Heart left ventricle (tissue), 16 donors: ENCODE measurements around the gene FFAR3. TPM values are rescaled to one million over a fixed set of nuclear protein-coding genes. Genes with fewer than 3 reads are reported as not detected.
"Not testable (repeated sequence)": the region's sequence is repeated elsewhere in the genome, so short reads cannot be mapped to it uniquely, and the experiment has no call there.

Experiments
- ATAC-seq, 4 donors: fragments of 200-7000 bp; cut with Tn5 transposase; one replicate each; pipeline ENCODE4 v1.9.1; 2020 to 2022; ENCODE audit warnings: moderate library complexity in 4 of 4, mild to moderate bottlenecking in 3 of 4, moderate number of reproducible peaks in 1 of 4
- DNase-seq, 5 donors: peaks; one replicate each; pipeline ENCODE4 v3.0.0-alpha.2; 2020
- H3K27ac ChIP-seq, 12 donors: fragments of 200-600 bp; sonication (generic) in 4 of 12; one replicate each; pipeline versions ENCODE4 v1.5.0 to v1.8.0; 2016 to 2022; ENCODE audit warnings: mild to moderate bottlenecking in 2 of 12
- H3K27me3 ChIP-seq, 9 donors: fragments of 200-600 bp; sonication (generic) in 2 of 9; one replicate each; pipeline versions ENCODE4 v1.5.1 to v1.8.0; 2016 to 2022; ENCODE audit warnings: mild to moderate bottlenecking in 3 of 9
- H3K36me3 ChIP-seq, 9 donors: fragments of 200-600 bp; sonication (generic) in 2 of 9; one replicate each; pipeline versions ENCODE4 v1.5.0 to v1.8.0; 2018 to 2022; ENCODE audit warnings: mild to moderate bottlenecking in 2 of 9
- H3K4me1 ChIP-seq, 12 donors: fragments of 200-600 bp; sonication (generic) in 4 of 12; one replicate each; pipeline versions ENCODE4 v1.5.0 to v1.8.0; 2016 to 2022; ENCODE audit warnings: mild to moderate bottlenecking in 3 of 12
- H3K4me3 ChIP-seq, 12 donors: fragments of 200-600 bp; sonication (generic) in 4 of 12; one replicate each; pipeline versions ENCODE4 v1.5.0 to v1.8.0; 2017 to 2022; ENCODE audit warnings: mild to moderate bottlenecking in 9 of 12, moderate library complexity in 4 of 12
- H3K9me3 ChIP-seq, 12 donors: fragments of 200-600 bp; sonication (generic) in 4 of 12; one replicate each; pipeline versions ENCODE4 v1.5.0 to v1.8.0; 2016 to 2022; ENCODE audit warnings: mild to moderate bottlenecking in 1 of 12
- CTCF ChIP-seq, 12 donors: fragments of 200-600 bp; sonication (generic) in 4 of 12; IDR thresholded peaks; one replicate each; pipeline versions ENCODE4 v1.5.0 to v1.8.0; 2018 to 2022; ENCODE audit warnings: antibody characterized with exemption in 12 of 12, mild to moderate bottlenecking in 5 of 12
- POLR2A ChIP-seq, 2 donors: fragments of 450-650 bp; IDR thresholded peaks; one replicate each; pipeline ENCODE4 v1.6.1; 2017; ENCODE audit warnings: antibody characterized with exemption in 2 of 2, mild to moderate bottlenecking in 2 of 2, moderate library complexity in 2 of 2
- WGBS, 4 donors: extraction: QIAGEN DNeasy Blood & Tissue Kit in 2 of 4; methylation state at CpG; one replicate each; pipeline versions ENCODE4 v1.1.5 to v1.1.7; 2013 to 2018; 5-methylcytosine and 5-hydroxymethylcytosine counted together
- intact Hi-C, 10 donors: fragments of 100-400 bp; cut with DNase I; formaldehyde crosslinking; loops; one replicate each; pipeline versions ENCODE4 v1.11.1 to v1.14.2; 2022
- polyA plus RNA-seq, 2 donors: library from polyadenylated mRNA; stranded (reverse); fragments of 200-250 nt; gene quantifications; one replicate each; pipeline ENCODE4 v1.2.3, GENCODE V29; 2013
- total RNA-seq, 9 donors: library from RNA; depleted of rRNA in 2 of 9; stranded (reverse); fragments of >200 nt in 2 of 9; fragmentation: NEBNext Ultra II Directional in 3 of 9; extraction: Animal tissue kit (Norgen Biotek cat#: 25700) in 3 of 9; gene quantifications; one replicate each; pipeline versions ENCODE4 v1.1.0 to v1.2.4, GENCODE V29; 2016 to 2023
- donor health status: ischemic (EF 13 %, LVEDD 7.1; RV severe dilation, severe dysfunction).
- donor health status: healthy with polysubstance abuse.
- donor health status: DM: no; HTN: yes; CAD: no.
- donor health status: DM: no; HTN: no; CAD: no.
- donor health status: ischemic (EF 25% LVEDD 6.9; RV normal size, moderate dysfunction).
- donor health status: ischemic (EF 25% LVEDD 5.7; RV mildly dilated, moderate dysfunction).
- donor health status: healthy.
- donor health status: DM: yes; HTN: yes; CAD: no.
- donor health status: ischemic (EF 35%, LVEDD 5.7; RV mildly dilated, moderate dysfunction).
- donor health status: nonischemic (EF 11% LVEDD 7.7; RV severe dilation, severe dysfunction).
- donor health status: DM: yes; HTN: yes; CAD: no.
- donor health status: PGD.
- donor health status: ischemic (EF 29% LVEDD 5.4; RV normal size, mild dysfunction).
- donor health status: nonischemic (EF 23%, LVEDD 6.1; RV moderate dilation, normal function).

FFAR3 gene
- total and polyA plus RNA-seq, 11 donors, result 0.11 to 0.96 (median 0.15) TPM; not detected in 8

DNA sequence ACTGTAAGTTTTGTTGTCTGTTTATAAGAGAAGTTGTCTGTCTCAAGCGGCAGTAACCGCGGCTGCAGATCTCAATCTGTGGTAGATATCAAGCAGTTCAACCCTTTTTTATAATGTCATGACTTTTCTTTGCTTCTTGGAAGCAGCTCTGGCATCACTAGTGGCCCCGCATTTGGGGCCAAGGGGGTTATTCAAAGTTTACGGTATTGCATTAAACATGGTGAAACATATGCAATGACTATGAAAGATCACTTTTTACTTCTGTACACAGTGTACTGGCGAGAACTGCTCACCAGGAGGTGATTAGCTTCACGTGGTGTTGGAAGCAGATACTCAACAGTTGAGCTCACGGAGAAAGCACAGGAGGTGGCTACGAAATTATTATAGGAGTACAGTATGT lies 4.6 kb upstream of the FFAR3 start:
- DNase-seq (peak in 1 of 5 donors; percentile 9), ATAC-seq (no peak)
- no peak for TF ChIP-seq CTCF (IDR thresholded peaks at IDR 0.05)
- TF ChIP-seq POLR2A (IDR thresholded peaks at IDR 0.05), result no peak
- 82 to 86% (median 83%) methylated on average over 9 of the region's 9 CpGs for WGBS, 4 donors
- H3K27me3 ChIP-seq, result peaks cover 0 to 7% (median 0%) of the 10 kb centered on the region in 9 donors
- no peak overlapping the region for H3K4me3 ChIP-seq
- peaks cover 0 to 17% (median 3%) of the 10 kb centered on the region in 12 donors for H3K4me1 ChIP-seq
- H3K27ac ChIP-seq, result no peak overlapping the region
- H3K9me3 ChIP-seq, result no peaks in the 10 kb centered on the region
- intact Hi-C loops, result loop anchor here in 9 of 10 donors (1.0 to 10.0 kb wide), 10 partner anchors 114 to 361 kb away; partner anchors contain the start of genes KRTDAP (in 2 of the 9) and KMT2B (in 1 of the 9)
- no peaks in the 10 kb centered on the region for H3K36me3 ChIP-seq

DNA sequence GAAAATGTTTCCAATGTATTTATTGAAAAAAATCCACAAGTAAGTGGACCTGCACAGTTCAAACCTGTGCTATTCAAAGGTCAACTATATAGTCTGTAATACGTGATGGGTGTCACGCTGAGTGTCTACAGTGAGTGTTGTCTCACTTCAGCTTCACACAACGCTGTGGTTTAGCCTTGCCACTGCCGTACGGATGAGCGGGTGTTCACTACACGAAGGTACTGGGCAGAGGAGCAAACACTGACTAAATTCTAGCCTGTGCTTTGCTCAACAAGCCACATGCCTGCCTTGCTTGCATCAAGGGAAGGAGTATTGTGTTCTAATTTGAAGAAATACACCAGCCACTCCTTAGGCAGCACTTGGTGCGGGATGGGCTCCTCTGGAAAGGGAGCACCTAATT lies 3.4 kb upstream of the FFAR3 start:
- H3K9me3 ChIP-seq, result no peaks in the 10 kb centered on the region
- H3K4me1 ChIP-seq, result peaks cover 0 to 17% (median 3%) of the 10 kb centered on the region in 12 donors
- H3K36me3 ChIP-seq, result no peaks in the 10 kb centered on the region
- ATAC-seq (no peak), DNase-seq (peak in 1 of 5 donors; percentile 13)
- intact Hi-C loops, result loop anchor here in 6 of 10 donors (5.0 to 10.0 kb wide), 6 partner anchors 112 to 360 kb away; partner anchors contain the start of genes KRTDAP (in 2 of the 6) and KMT2B (in 1 of the 6)
- 89 to 92% (median 91%) methylated on average over 8 of the region's 8 CpGs for WGBS, 4 donors
- no peak overlapping the region for H3K27ac ChIP-seq
- no peak for TF ChIP-seq CTCF (IDR thresholded peaks at IDR 0.05)
- TF ChIP-seq POLR2A (IDR thresholded peaks at IDR 0.05), result no peak
- peaks cover 0 to 5% (median 0%) of the 10 kb centered on the region in 9 donors for H3K27me3 ChIP-seq
- H3K4me3 ChIP-seq, result no peak overlapping the region

DNA sequence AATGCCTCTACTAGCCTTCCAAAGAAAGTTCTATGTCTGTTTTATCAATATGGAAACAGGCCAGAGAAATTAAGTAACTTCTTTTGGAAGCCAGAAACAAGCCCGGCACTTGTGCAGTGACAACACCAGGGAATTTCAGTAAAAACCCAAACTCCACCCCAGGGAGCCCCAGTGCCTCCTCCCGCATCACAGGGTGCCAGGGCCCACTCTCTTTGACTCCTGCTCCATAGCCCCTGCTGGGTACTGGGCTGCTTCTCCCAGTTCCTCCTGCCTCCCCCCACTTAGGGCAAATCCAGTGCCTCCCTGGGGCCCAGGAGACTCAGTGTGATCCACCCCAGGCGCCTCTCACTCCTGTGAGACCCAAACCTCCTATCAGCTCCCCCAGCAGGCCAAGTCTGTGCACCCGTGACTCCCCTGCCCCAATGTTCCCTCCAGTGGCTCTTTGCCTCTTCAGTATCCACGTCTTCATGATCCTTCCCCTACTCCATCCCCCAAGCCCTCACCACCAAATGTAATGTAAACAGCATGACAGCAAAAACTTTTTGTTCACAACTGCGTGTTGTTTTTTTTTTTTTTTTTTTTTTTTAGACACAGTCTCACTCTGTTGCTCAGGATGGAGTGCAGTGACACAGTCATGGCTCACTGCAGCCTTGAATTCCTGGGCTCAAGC lies 2.3 kb upstream of the FFAR3 start:
- Histone ChIP-seq H3K9me3 (no peaks in the 10 kb centered on the region), H3K4me1 (peaks cover 0 to 17% (median 3%) of the 10 kb centered on the region in 12 donors), H3K27me3 (peaks cover 0 to 5% (median 0%) of the 10 kb centered on the region in 9 donors), H3K36me3 (no peaks in the 10 kb centered on the region), H3K27ac (no peak overlapping the region), H3K4me3 (no peak overlapping the region)
- TF ChIP-seq POLR2A (IDR thresholded peaks at IDR 0.05), result no peak
- TF ChIP-seq CTCF (IDR thresholded peaks at IDR 0.05), result no peak
- ATAC-seq (no peak), DNase-seq (peak in 1 of 5 donors; percentile 33)
- intact Hi-C loops, result loop anchor here in 2 of 10 donors (10.0 kb wide), 2 partner anchors 239 to 359 kb away; partner anchors contain the start of gene KMT2B (in 1 of the 2)
- 55 to 65% (median 60%) methylated on average over 5 to 6 of the region's 6 CpGs for WGBS, 4 donors

DNA sequence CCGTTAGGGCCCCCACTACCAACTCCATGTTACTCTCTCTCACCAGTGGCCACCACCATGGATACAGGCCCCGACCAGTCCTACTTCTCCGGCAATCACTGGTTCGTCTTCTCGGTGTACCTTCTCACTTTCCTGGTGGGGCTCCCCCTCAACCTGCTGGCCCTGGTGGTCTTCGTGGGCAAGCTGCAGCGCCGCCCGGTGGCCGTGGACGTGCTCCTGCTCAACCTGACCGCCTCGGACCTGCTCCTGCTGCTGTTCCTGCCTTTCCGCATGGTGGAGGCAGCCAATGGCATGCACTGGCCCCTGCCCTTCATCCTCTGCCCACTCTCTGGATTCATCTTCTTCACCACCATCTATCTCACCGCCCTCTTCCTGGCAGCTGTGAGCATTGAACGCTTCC lies 574 bp downstream of the FFAR3 start:
- not testable (repeated sequence) for DNase-seq, H3K27ac ChIP-seq, H3K27me3 ChIP-seq, H3K36me3 ChIP-seq, H3K9me3 ChIP-seq, ATAC-seq, H3K4me3 ChIP-seq
- intact Hi-C loops, result loop anchor here in 2 of 10 donors (10.0 kb wide), 2 partner anchors 236 to 356 kb away; partner anchors contain the start of gene KMT2B (in 1 of the 2)
- peaks cover 0 to 11% (median 3%) of the 10 kb centered on the region in 12 donors for H3K4me1 ChIP-seq
- WGBS, 4 donors, result 73 to 86% (median 80%) methylated on average over 8 to 12 of the region's 16 CpGs

DNA sequence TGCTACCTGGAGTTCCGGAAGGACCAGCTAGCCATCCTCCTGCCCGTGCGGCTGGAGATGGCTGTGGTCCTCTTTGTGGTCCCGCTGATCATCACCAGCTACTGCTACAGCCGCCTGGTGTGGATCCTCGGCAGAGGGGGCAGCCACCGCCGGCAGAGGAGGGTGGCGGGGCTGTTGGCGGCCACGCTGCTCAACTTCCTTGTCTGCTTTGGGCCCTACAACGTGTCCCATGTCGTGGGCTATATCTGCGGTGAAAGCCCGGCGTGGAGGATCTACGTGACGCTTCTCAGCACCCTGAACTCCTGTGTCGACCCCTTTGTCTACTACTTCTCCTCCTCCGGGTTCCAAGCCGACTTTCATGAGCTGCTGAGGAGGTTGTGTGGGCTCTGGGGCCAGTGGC lies 1.1 kb downstream of the FFAR3 start:
- DNase-seq, H3K9me3 ChIP-seq, H3K36me3 ChIP-seq, H3K27ac ChIP-seq, ATAC-seq, H3K27me3 ChIP-seq, H3K4me3 ChIP-seq: not testable (repeated sequence)
- intact Hi-C loops, result loop anchor here in 2 of 10 donors (10.0 kb wide), 2 partner anchors 235 to 355 kb away; partner anchors contain the start of gene KMT2B (in 1 of the 2)
- peaks cover 0 to 11% (median 3%) of the 10 kb centered on the region in 12 donors for H3K4me1 ChIP-seq
- WGBS, 4 donors, result 88 to 93% (median 90%) methylated on average over 3 to 21 of the region's 21 CpGs

GRCh38 chr19:35360081-35360480 lies 1.8 kb downstream of the FFAR3 start:
- H3K9me3 ChIP-seq, DNase-seq, ATAC-seq, H3K4me3 ChIP-seq, H3K27me3 ChIP-seq, H3K36me3 ChIP-seq, H3K27ac ChIP-seq, intact Hi-C loops: not testable (repeated sequence)
- H3K4me1 ChIP-seq, result peaks cover 0 to 11% (median 3%) of the 10 kb centered on the region in 12 donors
- 90 to 97% methylated on average over 4 of the region's 5 CpGs; no CpG with 5 or more reads in 2 of the 4 donors for WGBS, 4 donors
